Esophagus squamous epithelium (tissue), 4 donors: Measurements from ENCODE around the gene NIPBL.

Experiments used
- POLR2A ChIP-seq, 4 donors: fragments of 450-650 bp; IDR thresholded peaks; one replicate each; pipeline ENCODE4 v1.6.1; 2017; ENCODE audit warnings: antibody characterized with exemption in 4 of 4, mild to moderate bottlenecking in 4 of 4, moderate library complexity in 3 of 4
- TF ChIP-seq, protein P1 (sequence below), 6 experiments: fragments of 450-650 bp in 4 of 6; fragments of 200-600 bp in 2 of 6; sonication (generic) in 2 of 6; IDR thresholded peaks; one replicate each; pipeline ENCODE4 v1.5.1; 2016 to 2019; ENCODE audit warnings: antibody characterized with exemption in 6 of 6, mild to moderate bottlenecking in 4 of 6, moderate library complexity in 4 of 6

DNA sequence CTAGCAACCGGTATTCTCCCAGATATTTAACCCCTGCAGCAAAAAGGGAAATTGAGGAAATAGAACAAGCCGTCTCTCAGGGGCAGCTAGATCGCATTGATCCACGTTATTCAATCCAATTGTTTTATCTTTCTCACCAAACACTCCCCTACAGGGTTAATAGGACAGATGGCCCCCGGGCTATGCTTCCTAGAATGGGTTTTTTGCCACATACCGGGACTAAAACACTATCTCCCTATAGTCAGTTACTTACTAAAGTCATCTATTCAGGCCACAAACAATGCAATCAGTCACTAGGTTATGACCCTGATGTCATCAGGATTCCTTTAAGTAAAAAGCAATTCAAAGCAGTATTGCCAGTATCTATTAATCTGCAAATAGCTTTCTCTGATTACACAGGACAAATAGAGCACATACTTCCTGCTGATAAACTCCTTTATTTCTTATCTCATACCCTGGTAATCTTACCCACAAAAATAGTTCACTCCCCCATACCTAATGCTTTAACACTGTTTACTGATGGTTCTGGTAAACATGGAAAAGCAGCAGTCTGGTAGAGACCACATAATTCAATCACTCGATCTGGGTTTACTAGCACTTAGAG, 213.7 kb downstream of the NIPBL start:
- no peak for TF ChIP-seq POLR2A (IDR thresholded peaks at IDR 0.05)
- TF ChIP-seq, protein P1, sequence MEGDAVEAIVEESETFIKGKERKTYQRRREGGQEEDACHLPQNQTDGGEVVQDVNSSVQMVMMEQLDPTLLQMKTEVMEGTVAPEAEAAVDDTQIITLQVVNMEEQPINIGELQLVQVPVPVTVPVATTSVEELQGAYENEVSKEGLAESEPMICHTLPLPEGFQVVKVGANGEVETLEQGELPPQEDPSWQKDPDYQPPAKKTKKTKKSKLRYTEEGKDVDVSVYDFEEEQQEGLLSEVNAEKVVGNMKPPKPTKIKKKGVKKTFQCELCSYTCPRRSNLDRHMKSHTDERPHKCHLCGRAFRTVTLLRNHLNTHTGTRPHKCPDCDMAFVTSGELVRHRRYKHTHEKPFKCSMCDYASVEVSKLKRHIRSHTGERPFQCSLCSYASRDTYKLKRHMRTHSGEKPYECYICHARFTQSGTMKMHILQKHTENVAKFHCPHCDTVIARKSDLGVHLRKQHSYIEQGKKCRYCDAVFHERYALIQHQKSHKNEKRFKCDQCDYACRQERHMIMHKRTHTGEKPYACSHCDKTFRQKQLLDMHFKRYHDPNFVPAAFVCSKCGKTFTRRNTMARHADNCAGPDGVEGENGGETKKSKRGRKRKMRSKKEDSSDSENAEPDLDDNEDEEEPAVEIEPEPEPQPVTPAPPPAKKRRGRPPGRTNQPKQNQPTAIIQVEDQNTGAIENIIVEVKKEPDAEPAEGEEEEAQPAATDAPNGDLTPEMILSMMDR (IDR thresholded peaks at IDR 0.05): no peak
